Activated CD4-positive, CD25-positive, alpha-beta regulatory T cell treated with anti-CD3 and anti-CD28 coated beads, Interleukin-2, amount 50 U/mL, for 16 hours (primary cell): Measurements from ENCODE around the gene LMLN.
"Not testable (repeated sequence)": the region's sequence is repeated elsewhere in the genome, so short reads cannot be mapped to it uniquely, and the experiment has no call there.

Experiments
- DNase-seq: peaks from one replicate; pipeline ENCODE4 v3.0.0-alpha.2; 2020; ENCODE audit warnings: low read depth, low spot score

LMLN gene

DNA sequence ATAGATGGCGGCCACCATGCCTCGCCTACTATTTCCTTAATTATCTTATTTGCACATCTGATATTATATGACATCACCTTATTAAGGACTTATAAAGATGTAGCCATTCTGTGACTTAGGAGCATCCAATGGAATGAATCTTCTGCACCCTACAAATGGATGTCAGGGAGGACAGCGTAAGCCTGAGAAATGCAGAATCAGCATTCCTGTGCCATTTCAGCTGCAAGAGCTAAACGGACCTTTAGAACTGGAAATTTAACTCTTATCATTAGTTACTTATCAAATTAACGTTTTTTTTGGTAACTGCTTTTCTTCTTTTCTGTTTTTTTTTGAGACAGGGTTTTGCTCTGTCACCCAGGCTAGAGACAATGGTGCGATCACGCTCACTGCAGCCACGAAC is 65.6 kb downstream of the LMLN start:
- no peak for DNase-seq

DNA sequence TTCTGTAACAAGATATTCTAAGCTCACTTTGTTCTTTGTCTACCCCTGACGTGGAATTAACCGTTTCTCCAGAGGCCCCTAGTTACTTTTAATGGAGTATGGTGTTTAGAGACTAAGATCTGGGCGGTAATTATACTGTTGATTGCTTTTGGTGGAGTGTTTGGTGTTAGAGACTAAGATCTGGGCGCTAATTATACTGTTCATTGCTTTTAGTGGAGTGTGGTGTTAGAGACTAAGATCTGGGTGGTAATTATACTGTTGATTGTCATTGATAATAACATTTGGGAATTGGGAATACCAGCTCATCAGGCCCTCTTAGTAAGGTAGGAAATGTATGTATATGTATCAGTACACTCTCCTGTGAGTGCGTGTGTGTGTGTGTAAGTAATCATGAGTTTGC is 66.6 kb downstream of the LMLN start:
- no peak for DNase-seq

DNA sequence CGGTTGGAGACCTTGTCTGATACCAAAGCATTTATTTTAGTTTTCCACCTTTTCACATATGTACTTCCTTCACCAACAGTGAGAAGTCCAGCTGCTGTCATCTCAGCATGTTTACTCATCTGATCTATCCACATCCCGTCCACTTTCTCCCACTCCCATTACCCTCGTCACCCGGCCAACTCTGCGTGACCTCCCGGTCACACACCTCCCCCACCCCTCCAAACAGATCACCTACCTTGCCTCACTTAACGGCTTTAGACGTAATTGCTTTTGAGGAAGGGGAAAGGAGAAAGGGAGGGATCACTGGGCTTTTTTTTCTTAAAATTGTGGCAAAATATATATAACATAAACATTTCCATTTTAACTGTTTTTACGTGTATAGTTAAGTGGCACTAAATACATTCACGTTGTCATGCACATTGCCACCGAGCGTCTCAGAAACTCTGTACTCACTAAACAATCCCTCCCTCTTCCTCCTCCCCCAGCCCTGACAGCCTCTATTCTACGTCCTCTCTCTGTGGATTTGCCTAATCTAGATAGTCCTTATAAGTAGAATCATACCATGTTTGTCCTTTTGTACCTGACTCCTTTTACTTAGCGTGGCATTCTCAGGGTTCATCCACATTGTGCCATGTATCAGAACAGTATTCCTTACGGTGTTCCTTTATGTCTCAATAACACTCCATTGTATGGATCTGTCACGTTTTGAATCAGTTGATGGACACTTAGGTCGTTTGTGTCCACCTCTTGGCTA is 67.2 kb downstream of the LMLN start:
- DNase-seq, result no peak

DNA sequence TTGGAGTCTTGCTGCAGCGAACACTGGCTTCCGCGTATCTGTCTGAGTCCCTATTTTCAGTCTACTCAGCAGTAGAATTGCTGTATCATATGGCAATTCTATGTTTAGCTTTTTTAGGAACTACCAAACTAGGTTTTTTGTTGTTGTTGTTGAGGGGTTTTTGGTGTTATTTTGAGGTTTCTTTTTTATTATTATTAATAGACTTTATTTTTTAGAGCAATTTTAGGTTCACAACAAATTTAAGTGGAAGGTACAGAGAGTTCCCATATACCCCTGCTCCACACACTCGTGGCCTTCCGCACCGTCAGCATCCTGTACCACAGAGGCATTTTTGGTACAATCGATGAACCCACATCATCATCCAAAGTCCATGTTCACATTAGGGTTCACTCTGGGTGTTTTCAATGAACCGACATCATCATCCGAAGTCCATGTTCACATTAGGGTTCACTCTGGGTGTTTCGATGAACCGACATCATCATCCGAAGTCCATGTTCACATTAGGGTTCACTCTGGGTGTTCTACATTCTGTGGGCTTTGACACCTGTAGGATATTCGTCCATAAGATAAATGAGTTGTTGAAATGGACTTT is 67.9 kb downstream of the LMLN start:
- DNase-seq, result no peak

DNA sequence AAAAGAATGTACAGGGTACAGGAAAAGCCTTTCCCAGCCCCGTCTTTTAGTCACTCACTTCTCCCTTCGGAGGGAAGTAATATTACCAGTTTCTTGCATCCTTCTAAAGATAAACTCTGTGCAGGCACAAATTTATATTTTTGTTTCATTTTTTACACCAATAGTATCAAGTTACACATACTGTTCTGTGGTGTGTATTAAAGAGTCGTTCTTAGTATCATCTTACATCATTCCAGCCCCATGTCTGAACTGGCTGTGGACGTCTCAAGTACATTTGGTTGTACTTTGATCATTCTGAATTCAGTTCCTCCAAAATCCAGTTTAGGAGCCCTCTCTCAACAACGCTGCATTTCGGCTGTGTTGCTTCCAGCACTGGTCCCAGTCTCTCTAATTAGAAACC is 68.7 kb downstream of the LMLN start:
- DNase-seq, result no peak

DNA sequence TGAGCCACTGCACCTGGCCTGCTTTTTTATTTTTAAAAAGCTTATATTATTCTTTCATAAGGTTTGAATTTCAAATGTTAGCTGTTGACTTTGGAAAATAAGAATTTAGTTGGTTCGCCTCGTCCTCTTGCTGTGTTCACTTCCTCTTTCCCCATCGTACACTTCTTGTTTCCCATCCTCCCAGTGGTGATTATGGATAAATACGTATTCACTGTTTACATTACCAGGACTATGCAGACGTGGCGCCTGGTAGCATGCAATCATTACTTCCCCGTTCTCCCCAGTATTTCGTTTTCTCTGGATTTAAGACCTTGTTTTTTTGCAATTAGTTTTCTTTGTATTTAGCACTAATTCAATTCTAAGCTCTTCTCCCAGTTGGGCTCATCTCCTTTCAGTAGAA is 70.1 kb downstream of the LMLN start:
- DNase-seq, result no peak

DNA sequence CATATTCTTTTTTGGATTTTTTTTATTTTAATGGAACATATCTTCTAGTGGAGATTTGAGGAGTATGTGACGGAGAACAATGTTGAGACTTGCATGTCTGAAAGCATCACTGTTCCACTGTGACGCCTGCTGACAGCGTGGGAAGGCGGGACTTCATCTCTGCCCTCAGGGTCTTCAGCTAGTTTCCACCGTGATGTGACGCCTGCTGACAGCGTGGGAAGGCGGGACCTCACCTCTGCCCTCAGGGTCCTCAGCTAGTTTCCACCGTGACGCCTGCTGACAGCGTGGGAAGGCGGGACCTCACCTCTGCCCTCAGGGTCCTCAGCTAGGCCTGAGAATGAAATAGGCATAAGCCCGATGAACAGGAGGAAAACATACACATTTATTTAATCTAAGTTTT is 70.7 kb downstream of the LMLN start:
- DNase-seq, result no peak

DNA sequence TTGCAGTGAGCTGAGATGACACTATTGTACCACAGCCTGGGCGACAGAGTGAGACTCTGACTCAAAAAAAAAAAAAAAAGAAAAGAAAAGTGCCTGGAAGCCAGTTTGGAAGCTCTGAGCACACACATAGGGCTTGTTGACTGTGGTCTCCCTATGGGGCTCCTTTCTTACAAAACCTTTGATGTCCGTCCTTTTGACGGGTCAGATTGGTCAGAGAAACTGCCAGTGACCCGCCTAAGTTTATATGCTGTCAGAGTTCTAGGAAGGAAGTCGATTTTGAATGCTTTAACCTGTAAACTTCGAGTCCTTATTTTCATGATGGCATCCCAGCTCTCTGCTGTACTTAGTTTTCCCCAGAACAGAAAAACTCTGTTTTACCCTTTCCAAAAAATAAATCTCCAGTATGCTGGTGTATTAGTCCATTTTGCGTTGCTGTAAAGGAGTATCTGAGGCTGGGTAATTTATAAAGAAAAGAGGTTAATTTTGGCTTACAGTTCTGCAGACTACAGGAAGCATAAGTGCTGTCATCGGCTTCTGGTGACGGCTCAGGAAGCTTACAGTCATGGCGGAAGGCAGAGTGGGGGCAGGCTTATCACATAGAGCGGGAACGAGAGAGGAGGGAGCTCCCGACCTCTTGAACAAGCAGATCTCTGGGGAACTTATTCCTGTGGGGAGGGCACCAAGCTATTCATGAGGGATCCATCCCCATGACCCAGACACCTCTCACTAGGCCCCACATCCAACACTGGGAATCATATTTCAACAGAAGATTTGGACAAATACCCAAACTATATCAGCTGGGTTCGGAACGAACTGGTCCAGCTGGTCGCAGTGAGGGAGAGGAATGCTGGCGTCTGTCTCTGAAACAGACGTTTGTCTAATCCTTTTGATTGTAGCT is 72.3 kb downstream of the LMLN start:
- DNase-seq, result no peak

DNA sequence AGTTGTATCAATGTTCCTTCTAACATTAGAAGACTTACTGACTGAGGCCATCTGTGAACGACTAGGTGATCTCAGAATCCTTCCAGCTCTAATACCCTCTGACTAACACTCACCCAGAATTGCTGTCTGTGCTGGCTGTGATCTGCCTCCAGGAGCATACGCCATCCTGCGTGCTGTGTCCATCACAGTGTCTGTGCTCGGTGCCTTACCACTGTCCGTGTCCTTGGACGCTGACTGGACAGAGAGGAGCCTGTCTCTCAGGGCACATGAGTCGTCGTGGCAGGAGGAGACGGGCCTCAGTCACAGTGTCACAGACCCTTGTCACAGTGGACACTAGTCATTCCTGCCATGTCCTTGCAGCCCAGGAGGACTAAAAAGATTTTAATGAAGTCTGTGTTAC is 83.1 kb downstream of the LMLN start:
- DNase-seq, result no peak

DNA sequence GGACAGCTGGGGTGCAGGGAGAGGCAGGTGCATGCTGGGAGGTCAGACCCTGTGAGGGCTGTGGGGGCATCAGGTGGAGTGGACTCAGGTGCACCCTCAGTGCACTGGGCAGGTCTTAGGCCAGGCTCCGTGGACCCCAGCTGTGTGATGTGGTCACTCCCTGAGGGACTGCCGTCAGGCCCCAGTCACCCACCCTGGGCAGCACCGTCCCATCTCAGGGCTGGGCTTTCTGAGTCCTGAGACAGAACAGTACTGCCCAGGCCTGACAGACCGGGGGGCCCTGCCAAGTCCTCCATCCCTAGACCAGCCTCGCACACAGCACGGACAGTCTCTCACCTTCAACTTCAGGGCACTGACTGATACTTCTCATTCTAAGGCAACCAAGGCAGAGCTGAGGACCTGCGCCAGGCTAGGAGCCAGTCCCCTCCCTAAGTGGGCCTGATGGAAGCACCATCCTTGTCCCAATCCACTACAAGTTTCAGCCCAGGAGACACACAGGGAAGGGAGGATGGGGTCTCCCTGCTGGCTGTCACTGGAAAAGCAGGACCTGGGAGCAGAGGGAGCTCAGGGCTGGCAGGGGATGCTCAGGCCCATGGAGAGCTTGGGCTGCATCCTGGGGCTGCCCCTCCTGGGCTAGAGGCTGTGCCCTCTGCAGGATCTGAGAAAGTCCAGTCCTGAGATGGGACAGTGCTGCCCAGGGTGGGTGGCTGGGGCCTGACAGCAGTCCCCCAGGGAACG is 86.3 kb downstream of the LMLN start:
- no peak for DNase-seq

DNA sequence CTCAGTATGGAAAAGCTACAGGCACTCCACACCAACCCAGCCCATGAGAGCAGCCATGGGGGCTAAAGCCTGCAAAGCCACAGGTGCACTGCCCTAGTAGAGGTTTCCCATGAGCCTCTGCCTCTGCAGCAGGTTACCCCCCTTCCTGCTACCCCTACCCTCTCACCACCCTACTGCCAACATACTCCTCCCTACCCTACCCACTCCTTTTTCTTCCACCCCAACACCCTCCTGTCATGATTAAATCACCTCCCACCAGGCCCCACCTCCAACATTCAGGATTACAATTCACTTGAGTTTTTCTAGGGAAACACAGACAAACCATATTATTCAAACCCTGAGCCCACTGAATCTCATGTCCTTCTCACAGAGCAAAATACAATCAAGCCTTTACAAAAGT is 88.4 kb downstream of the LMLN start:
- no peak for DNase-seq

DNA sequence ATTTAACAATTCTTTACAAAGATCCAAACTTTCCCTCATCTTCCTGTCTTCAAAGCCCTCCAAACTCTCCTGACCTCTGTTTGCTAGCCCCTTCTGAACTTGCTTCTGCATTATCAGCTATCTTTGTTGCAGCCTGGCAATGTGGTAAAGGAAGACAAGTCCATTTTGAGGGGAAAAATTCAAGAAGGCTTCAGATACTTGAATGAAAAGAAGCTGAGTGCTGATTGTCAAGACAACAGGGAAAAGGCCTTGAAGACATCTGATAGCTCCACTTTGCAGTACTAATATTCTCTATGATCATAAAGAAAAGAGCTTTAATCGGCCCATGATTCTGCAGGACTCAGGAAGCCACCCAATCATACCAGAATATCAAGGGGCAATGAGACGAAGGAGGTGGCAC is 91.8 kb downstream of the LMLN start:
- no peak for DNase-seq

DNA sequence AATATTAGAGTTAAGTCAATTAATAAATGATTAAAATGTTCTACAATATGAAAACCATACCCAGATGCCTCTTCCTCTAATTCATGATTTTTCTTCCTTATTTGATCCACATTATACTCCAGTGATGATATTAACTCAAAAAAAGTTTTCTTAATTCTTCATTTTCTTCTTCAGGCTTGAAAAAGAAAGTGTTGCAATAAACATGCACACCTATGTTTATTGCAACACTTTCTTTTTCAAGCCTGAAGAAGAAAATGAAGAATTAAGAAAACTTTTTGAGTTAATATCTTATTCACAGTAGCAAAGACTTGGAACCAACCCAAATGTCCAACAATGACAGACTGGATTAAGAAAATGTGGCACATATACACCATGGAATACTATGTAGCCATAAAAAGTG is 93.4 kb downstream of the LMLN start:
- not testable (repeated sequence) for DNase-seq

DNA sequence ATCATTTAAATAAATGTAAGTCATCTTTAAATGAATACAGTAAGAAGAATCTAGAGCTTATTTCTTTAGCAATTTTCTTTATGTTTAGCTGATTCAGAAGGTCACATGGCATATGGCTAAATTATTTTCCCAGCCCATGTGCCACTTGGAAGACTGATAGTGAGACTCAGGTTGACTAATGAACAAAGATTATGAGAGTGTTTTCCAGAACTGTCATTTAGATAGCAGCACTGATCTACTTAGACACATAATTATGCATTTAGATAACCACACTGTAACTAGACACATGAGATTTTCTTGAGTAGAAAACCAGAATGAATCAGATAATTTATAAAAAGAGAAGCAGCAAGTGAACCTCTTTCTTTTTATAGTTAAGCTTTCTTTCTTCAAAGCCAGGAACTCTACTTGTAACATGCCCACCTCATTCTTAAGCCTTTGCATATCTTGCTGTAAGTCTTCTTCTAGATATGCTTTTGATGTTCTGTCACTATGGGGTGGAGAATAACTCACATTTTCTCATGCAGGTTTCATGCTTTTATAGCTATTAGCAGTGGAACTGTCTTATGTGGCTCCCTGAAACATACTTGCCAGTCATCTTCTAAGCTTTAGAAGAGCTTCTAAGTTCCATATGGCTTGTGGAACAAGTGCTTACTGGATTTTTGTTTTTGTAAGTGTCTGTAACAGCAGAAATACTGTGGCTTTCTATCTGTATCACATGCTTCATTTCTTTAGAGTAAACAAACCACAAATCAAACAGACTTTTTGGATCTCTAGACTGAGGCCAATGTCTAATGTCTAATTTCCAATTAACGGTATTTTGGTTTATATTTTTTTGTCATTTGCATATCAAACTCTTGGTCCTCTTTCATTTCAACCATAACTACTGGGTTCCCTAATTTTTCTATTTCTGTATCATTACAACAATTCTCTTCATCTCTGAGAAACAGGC is 101.4 kb downstream of the LMLN start:
- DNase-seq, result no peak

DNA sequence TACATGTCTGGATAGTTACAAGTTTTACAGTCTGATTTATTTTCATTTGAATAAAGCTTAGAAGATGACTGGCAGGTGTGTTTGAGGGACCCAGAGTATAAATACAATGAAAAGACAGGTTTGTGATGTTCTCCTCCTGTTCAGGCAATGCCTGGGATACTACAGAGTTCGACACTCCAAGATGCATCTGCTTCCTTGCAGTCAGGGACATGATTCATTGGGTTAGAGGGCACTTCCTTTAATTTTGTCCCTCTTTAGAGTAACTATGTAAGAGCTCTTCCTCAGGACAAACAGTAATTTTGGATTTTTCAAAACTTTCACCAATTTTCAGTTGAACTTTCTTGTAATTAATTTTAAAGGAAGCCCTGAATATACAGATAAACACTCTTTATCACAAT is 102.0 kb downstream of the LMLN start:
- no peak for DNase-seq

DNA sequence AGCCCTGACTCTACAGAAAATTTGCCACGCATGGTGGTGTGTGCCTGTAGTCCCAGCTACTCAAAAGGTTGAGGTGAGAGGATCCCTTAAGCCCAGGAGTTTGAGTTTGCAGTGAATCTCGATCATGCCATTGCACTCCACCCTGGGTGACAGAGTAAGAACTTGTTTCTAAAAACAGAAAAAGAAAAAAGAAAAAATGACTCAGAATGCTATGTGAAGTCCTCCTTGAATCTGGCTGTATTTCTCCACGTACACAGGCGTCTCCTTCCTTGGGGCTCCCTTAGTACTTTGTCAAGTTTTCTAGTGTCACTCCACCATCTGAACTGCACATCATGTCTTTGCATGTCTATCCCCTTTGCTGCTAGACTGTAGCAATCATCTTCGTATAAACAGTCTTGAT is 104.4 kb downstream of the LMLN start:
- no peak for DNase-seq

DNA sequence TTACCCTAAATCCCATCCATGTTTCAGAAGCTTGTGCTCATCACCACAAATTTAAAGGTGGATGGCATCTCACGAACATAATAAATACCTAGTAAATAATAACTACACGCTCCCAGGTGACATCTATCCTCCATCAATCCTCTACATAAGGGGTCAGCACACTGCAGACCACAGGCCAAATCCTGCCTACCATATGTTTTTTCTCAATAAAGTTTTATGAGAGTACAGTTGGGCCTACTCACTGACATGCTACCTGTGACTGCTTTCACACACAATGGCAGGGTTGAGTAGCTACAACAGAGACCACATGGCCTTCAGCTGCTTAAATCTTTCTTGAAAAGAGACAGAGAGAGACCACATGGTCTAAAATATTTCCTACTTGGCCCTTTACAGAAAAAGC is 105.9 kb downstream of the LMLN start:
- DNase-seq, result no peak

DNA sequence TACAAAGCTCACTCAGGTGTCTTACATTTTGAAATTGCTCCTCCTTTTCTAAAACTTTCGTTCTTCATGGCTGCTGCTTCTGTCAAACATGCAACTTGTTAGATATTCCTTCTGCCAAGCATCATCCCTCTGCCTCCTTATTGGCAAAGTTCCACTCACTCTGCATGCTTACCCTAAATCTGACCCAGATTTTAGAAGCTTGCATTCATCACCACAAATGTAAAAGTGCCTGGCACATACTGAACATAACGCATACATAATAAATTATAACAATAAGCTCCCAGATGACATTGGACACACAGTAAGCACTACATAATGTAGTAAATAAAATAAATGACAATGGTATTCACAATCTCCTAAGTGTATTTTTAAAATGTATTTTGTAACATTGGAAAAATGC is 107.4 kb downstream of the LMLN start:
- DNase-seq, result no peak

DNA sequence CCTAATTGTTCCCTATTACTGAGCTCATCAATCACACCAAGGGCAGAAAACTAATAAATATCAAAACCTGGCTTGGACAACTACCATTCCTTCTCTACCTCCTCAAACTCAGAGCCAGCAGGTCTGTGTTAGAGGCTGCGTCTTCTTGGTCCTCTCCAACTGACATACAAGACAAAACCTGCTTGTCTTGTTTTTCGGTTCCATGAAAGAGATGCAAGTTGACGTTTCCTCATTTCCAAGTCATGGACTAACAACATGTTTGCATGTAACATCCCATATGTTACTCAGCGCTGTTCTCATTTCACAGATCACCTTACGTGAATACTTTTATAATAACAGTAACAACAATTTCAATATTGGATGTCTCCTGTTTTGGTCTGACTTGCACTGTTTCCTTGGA is 110.9 kb downstream of the LMLN start:
- no peak for DNase-seq

DNA sequence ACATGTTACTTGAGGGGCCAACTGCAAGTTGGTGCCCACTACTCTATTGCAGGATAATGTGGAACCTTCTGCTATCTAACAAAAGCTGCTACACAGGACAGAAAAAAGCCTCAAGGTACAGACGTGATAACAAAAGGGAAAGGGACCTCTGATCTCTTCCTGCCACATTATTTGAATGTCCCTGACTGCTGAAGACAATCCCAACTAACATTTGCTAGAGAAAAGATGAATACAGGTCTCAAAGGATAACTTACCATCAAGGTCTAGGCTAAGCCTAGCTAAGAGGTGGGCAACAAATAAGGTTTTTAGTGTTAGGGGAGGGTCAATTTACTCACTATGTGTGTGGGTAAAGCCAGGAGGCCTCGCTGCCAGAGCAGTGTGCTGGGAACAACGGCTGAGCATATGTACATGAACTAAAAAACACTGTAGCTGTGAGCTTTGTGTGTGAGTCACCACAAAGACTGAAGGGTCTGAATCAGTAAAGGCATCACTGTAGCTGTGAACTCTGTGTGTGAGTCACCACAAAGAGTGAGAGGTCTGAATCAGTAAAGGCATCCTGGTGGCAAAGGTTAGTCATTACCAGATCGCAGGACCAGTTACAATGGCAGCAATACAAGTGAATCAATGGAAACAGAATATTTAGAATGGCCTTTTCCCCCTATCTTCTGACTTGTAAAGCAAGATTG is 111.7 kb downstream of the LMLN start:
- no peak for DNase-seq
